Measurements from ENCODE around the gene FRMD4B. TPM values are rescaled to one million over a fixed set of nuclear protein-coding genes. Genes with fewer than 3 reads are reported as not detected.

The FRMD4B gene
- polyA plus RNA-seq, 2 of the 4 experiments (the other 2 are of a cell fraction): 0.92 to 5.9 TPM

- TF ChIP-seq RARB (CRISPR knock-in tag; IDR thresholded peaks at IDR 0.05) (no peak), RFX5 (IDR thresholded peaks at IDR 0.05) (no peak), REST (IDR thresholded peaks at IDR 0.05) (no peak), MAX (IDR thresholded peaks at IDR 0.05) (no peak), NR3C1 (IDR thresholded peaks at IDR 0.05) (no peak), FOXS1 (CRISPR knock-in tag; IDR thresholded peaks at IDR 0.05) (no peak), ZFP36 (IDR thresholded peaks at IDR 0.05; ENCODE audit: borderline replicate concordance, partially characterized antibody) (no peak), ZC3H11A (IDR thresholded peaks at IDR 0.05) (no peak), JUN (IDR thresholded peaks at IDR 0.05) (no peak), CBX2 (IDR thresholded peaks at IDR 0.05; ENCODE audit: borderline replicate concordance, low read depth) (no peak), PHF8 (IDR thresholded peaks at IDR 0.05; ENCODE audit: borderline replicate concordance, low read depth) (no peak), ZNF302 (CRISPR knock-in tag; IDR thresholded peaks at IDR 0.05) (no peak), SMC3 (IDR thresholded peaks at IDR 0.05) (no peak), E2F6 (IDR thresholded peaks at IDR 0.05; ENCODE audit: borderline replicate concordance, low read depth) (no peak)
- no peak overlapping the region for H3K27ac ChIP-seq
- H3K4me1 ChIP-seq: no peaks in the 10 kb centered on the region
- FAIRE-seq (no peak), DNase-seq (ENCODE audit: low read depth in 1 of 2, low spot score in 1 of 2) (no peak), ATAC-seq (no peak)
- no peak overlapping the region for H3K4me2 ChIP-seq
- H3K9me3 ChIP-seq: no peaks in the 10 kb centered on the region
- 56% methylated on average over 4 of the region's 4 CpGs for WGBS (ENCODE audit: missing lambda C conversion rate)
- POLR2A ChIA-PET: no interaction called here
- CTCF ChIA-PET: no interaction called here
- no peak overlapping the region for H3K4me3 ChIP-seq
Measured at GRCh38 chr3:69353088-69353478, 32.8 kb downstream of the FRMD4B start.

- DNase-seq (ENCODE audit: low read depth in 1 of 2, low spot score in 1 of 2) (no peak), FAIRE-seq (no peak), ATAC-seq (no peak)
- Histone ChIP-seq H3K27ac (no peak overlapping the region), H3K4me2 (no peak overlapping the region), H3K4me1 (no peaks in the 10 kb centered on the region), H3K9me3 (no peaks in the 10 kb centered on the region), H3K4me3 (no peak overlapping the region)
- TF ChIP-seq REST (IDR thresholded peaks at IDR 0.05): no peak
- TF ChIP-seq MYC (IDR thresholded peaks at IDR 0.05; ENCODE audit: borderline replicate concordance, low read length): no peak
- no peak for TF ChIP-seq ZSCAN20 (CRISPR knock-in tag; IDR thresholded peaks at IDR 0.05)
- no peak for TF ChIP-seq CHD2 (IDR thresholded peaks at IDR 0.05; ENCODE audit: low read length, partially characterized antibody)
- no peak for TF ChIP-seq ELK1 (IDR thresholded peaks at IDR 0.05; ENCODE audit: low read depth, low read length)
- WGBS (ENCODE audit: missing lambda C conversion rate): 69% methylated on average over 6 of the region's 6 CpGs
- POLR2A ChIA-PET: no interaction called here
- CTCF ChIA-PET: no interaction called here
Measured at GRCh38 chr3:69352305-69353087, 33.4 kb downstream of the FRMD4B start.

All from A549 (cell line).